ENCODE results near the gene CLEC10A.

Gene CLEC10A

GRCh38 chr17:7077911-7078546 is 2.0 kb downstream of the CLEC10A start:
- peaks cover 0 to 27% (median 8%) of the 10 kb centered on the region in 5 donors for H3K4me1 ChIP-seq (ENCODE audit: control insufficient read depth in 5 of 5, insufficient read depth in 5 of 5, low read length in 5 of 5)
- peaks cover 0 to 8% (median 0%) of the 10 kb centered on the region in 5 donors for H3K27me3 ChIP-seq (ENCODE audit: control insufficient read depth in 5 of 5, insufficient read depth in 4 of 5, low read length in 5 of 5)
- H3K36me3 ChIP-seq (ENCODE audit: control insufficient read depth in 5 of 5, insufficient read depth in 5 of 5, low read length in 5 of 5) = no peaks in the 10 kb centered on the region
- H3K27ac ChIP-seq (ENCODE audit: low read depth, low read length) = no peak overlapping the region
- no peak overlapping the region for H3K9ac ChIP-seq (ENCODE audit: low read length in 5 of 5)
- no peaks in the 10 kb centered on the region for H3K9me3 ChIP-seq (ENCODE audit: control insufficient read depth in 5 of 5, low read length in 5 of 5)
- no peak overlapping the region for H3K4me3 ChIP-seq (ENCODE audit: low read depth in 1 of 5, low read length in 5 of 5)

- no peaks in the 10 kb centered on the region for H3K9me3 ChIP-seq (ENCODE audit: control insufficient read depth in 5 of 5, low read length in 5 of 5)
- H3K4me1 ChIP-seq (ENCODE audit: control insufficient read depth in 5 of 5, insufficient read depth in 5 of 5, low read length in 5 of 5) = peaks cover 0 to 11% (median 2%) of the 10 kb centered on the region in 5 donors
- H3K9ac ChIP-seq (ENCODE audit: low read length in 5 of 5) = no peak overlapping the region
- no peak overlapping the region for H3K4me3 ChIP-seq (ENCODE audit: low read depth in 1 of 5, low read length in 5 of 5)
- H3K27ac ChIP-seq (ENCODE audit: low read depth, low read length) = no peak overlapping the region
- H3K27me3 ChIP-seq (ENCODE audit: control insufficient read depth in 5 of 5, insufficient read depth in 4 of 5, low read length in 5 of 5) = peaks cover 0 to 8% (median 0%) of the 10 kb centered on the region in 5 donors
- no peaks in the 10 kb centered on the region for H3K36me3 ChIP-seq (ENCODE audit: control insufficient read depth in 5 of 5, insufficient read depth in 5 of 5, low read length in 5 of 5)
These were observed 5.1 kb downstream of the CLEC10A start for GRCh38 chr17:7074931-7075330.

GRCh38 chr17:7072406-7072805 is 7.6 kb downstream of the CLEC10A start:
- no peak overlapping the region for H3K4me3 ChIP-seq (ENCODE audit: low read depth in 1 of 5, low read length in 5 of 5)

GRCh38 chr17:7070712-7071111 is 9.3 kb downstream of the CLEC10A start:
- peaks cover 0 to 3% (median 0%) of the 10 kb centered on the region in 5 donors for H3K27me3 ChIP-seq (ENCODE audit: control insufficient read depth in 5 of 5, insufficient read depth in 4 of 5, low read length in 5 of 5)
- no peak overlapping the region for H3K27ac ChIP-seq (ENCODE audit: low read depth, low read length)
- no peaks in the 10 kb centered on the region for H3K4me1 ChIP-seq (ENCODE audit: control insufficient read depth in 5 of 5, insufficient read depth in 5 of 5, low read length in 5 of 5)
- H3K4me3 ChIP-seq (ENCODE audit: low read depth in 1 of 5, low read length in 5 of 5) = no peak overlapping the region
- H3K36me3 ChIP-seq (ENCODE audit: control insufficient read depth in 5 of 5, insufficient read depth in 5 of 5, low read length in 5 of 5) = no peaks in the 10 kb centered on the region
- peaks cover 2 to 15% (median 9%) of the 10 kb centered on the region in 5 donors for H3K9me3 ChIP-seq (ENCODE audit: control insufficient read depth in 5 of 5, low read length in 5 of 5)
- H3K9ac ChIP-seq (ENCODE audit: low read length in 5 of 5) = no peak overlapping the region

More at GRCh38 chr17:7072406-7072805, 7.6 kb downstream of the CLEC10A start:
- peaks cover 0 to 8% (median 0%) of the 10 kb centered on the region in 5 donors for H3K27me3 ChIP-seq (ENCODE audit: control insufficient read depth in 5 of 5, insufficient read depth in 4 of 5, low read length in 5 of 5)
- no peaks in the 10 kb centered on the region for H3K4me1 ChIP-seq (ENCODE audit: control insufficient read depth in 5 of 5, insufficient read depth in 5 of 5, low read length in 5 of 5)
- H3K9ac ChIP-seq (ENCODE audit: low read length in 5 of 5) = no peak overlapping the region
- no peak overlapping the region for H3K27ac ChIP-seq (ENCODE audit: low read depth, low read length)
- peaks cover 2 to 15% (median 8%) of the 10 kb centered on the region in 5 donors for H3K9me3 ChIP-seq (ENCODE audit: control insufficient read depth in 5 of 5, low read length in 5 of 5)
- H3K36me3 ChIP-seq (ENCODE audit: control insufficient read depth in 5 of 5, insufficient read depth in 5 of 5, low read length in 5 of 5) = no peaks in the 10 kb centered on the region

GRCh38 chr17:7068268-7068667 is 11.8 kb downstream of the CLEC10A start:
- no peaks in the 10 kb centered on the region for H3K4me1 ChIP-seq (ENCODE audit: control insufficient read depth in 5 of 5, insufficient read depth in 5 of 5, low read length in 5 of 5)
- H3K27me3 ChIP-seq (ENCODE audit: control insufficient read depth in 5 of 5, insufficient read depth in 4 of 5, low read length in 5 of 5) = peaks cover 0 to 8% (median 2%) of the 10 kb centered on the region in 5 donors
- H3K9me3 ChIP-seq (ENCODE audit: control insufficient read depth in 5 of 5, low read length in 5 of 5) = peaks cover 2 to 15% (median 9%) of the 10 kb centered on the region in 5 donors
- no peak overlapping the region for H3K4me3 ChIP-seq (ENCODE audit: low read depth in 1 of 5, low read length in 5 of 5)
- H3K9ac ChIP-seq (ENCODE audit: low read length in 5 of 5) = no peak overlapping the region
- H3K36me3 ChIP-seq (ENCODE audit: control insufficient read depth in 5 of 5, insufficient read depth in 5 of 5, low read length in 5 of 5) = no peaks in the 10 kb centered on the region
- no peak overlapping the region for H3K27ac ChIP-seq (ENCODE audit: low read depth, low read length)

- Histone ChIP-seq H3K4me3 (ENCODE audit: low read depth in 1 of 5, low read length in 5 of 5) (no peak overlapping the region), H3K36me3 (ENCODE audit: control insufficient read depth in 5 of 5, insufficient read depth in 5 of 5, low read length in 5 of 5) (no peaks in the 10 kb centered on the region)
These were observed 12.9 kb downstream of the CLEC10A start for GRCh38 chr17:7067198-7067597.

GRCh38 chr17:7064261-7064660 is 15.8 kb downstream of the CLEC10A start:
- no peak overlapping the region for H3K4me3 ChIP-seq (ENCODE audit: low read depth in 1 of 5, low read length in 5 of 5)
- H3K27me3 ChIP-seq (ENCODE audit: control insufficient read depth in 5 of 5, insufficient read depth in 4 of 5, low read length in 5 of 5) = peaks cover 0 to 8% (median 4%) of the 10 kb centered on the region in 5 donors
- H3K4me1 ChIP-seq (ENCODE audit: control insufficient read depth in 5 of 5, insufficient read depth in 5 of 5, low read length in 5 of 5) = peaks cover 0 to under 1% (median 0%) of the 10 kb centered on the region in 5 donors

More at GRCh38 chr17:7067198-7067597, 12.9 kb downstream of the CLEC10A start:
- Histone ChIP-seq H3K4me1 (ENCODE audit: control insufficient read depth in 5 of 5, insufficient read depth in 5 of 5, low read length in 5 of 5) (no peaks in the 10 kb centered on the region), H3K27me3 (ENCODE audit: control insufficient read depth in 5 of 5, insufficient read depth in 4 of 5, low read length in 5 of 5) (peaks cover 0 to 8% (median 2%) of the 10 kb centered on the region in 5 donors), H3K9ac (ENCODE audit: low read length in 5 of 5) (no peak overlapping the region), H3K9me3 (ENCODE audit: control insufficient read depth in 5 of 5, low read length in 5 of 5) (peaks cover 2 to 15% (median 9%) of the 10 kb centered on the region in 5 donors), H3K27ac (ENCODE audit: low read depth, low read length) (no peak overlapping the region)

GRCh38 chr17:7063518-7064094 is 16.4 kb downstream of the CLEC10A start:
- peaks cover 0 to 5% (median 0%) of the 10 kb centered on the region in 5 donors for H3K4me1 ChIP-seq (ENCODE audit: control insufficient read depth in 5 of 5, insufficient read depth in 5 of 5, low read length in 5 of 5)
- H3K36me3 ChIP-seq (ENCODE audit: control insufficient read depth in 5 of 5, insufficient read depth in 5 of 5, low read length in 5 of 5) = no peaks in the 10 kb centered on the region
- H3K9me3 ChIP-seq (ENCODE audit: control insufficient read depth in 5 of 5, low read length in 5 of 5) = peaks cover under 1 to 11% (median 4%) of the 10 kb centered on the region in 5 donors
- no peak overlapping the region for H3K27ac ChIP-seq (ENCODE audit: low read depth, low read length)
- H3K9ac ChIP-seq (ENCODE audit: low read length in 5 of 5) = no peak overlapping the region
- no peak overlapping the region for H3K4me3 ChIP-seq (ENCODE audit: low read depth in 1 of 5, low read length in 5 of 5)
- H3K27me3 ChIP-seq (ENCODE audit: control insufficient read depth in 5 of 5, insufficient read depth in 4 of 5, low read length in 5 of 5) = peaks cover 0 to 8% (median 4%) of the 10 kb centered on the region in 5 donors

More at GRCh38 chr17:7064261-7064660, 15.8 kb downstream of the CLEC10A start:
- Histone ChIP-seq H3K9ac (ENCODE audit: low read length in 5 of 5) (no peak overlapping the region), H3K27ac (ENCODE audit: low read depth, low read length) (no peak overlapping the region), H3K36me3 (ENCODE audit: control insufficient read depth in 5 of 5, insufficient read depth in 5 of 5, low read length in 5 of 5) (no peaks in the 10 kb centered on the region), H3K9me3 (ENCODE audit: control insufficient read depth in 5 of 5, low read length in 5 of 5) (peaks cover 2 to 15% (median 8%) of the 10 kb centered on the region in 5 donors)

GRCh38 chr17:7060165-7060891 is 19.7 kb downstream of the CLEC10A start:
- H3K9me3 ChIP-seq (ENCODE audit: control insufficient read depth in 5 of 5, low read length in 5 of 5) = no peaks in the 10 kb centered on the region
- H3K27ac ChIP-seq (ENCODE audit: low read depth, low read length) = no peak overlapping the region
- H3K4me3 ChIP-seq (ENCODE audit: low read depth in 1 of 5, low read length in 5 of 5) = no peak overlapping the region
- no peaks in the 10 kb centered on the region for H3K36me3 ChIP-seq (ENCODE audit: control insufficient read depth in 5 of 5, insufficient read depth in 5 of 5, low read length in 5 of 5)
- no peak overlapping the region for H3K9ac ChIP-seq (ENCODE audit: low read length in 5 of 5)
- peaks cover 0 to 7% (median 0%) of the 10 kb centered on the region in 5 donors for H3K4me1 ChIP-seq (ENCODE audit: control insufficient read depth in 5 of 5, insufficient read depth in 5 of 5, low read length in 5 of 5)
- peaks cover 0 to 6% (median 4%) of the 10 kb centered on the region in 5 donors for H3K27me3 ChIP-seq (ENCODE audit: control insufficient read depth in 5 of 5, insufficient read depth in 4 of 5, low read length in 5 of 5)
